Stimulated activated effector memory CD8-positive, alpha-beta T cell treated with anti-CD3 and anti-CD28 coated beads, Interleukin-12 subunit alpha, Interleukin-12 subunit beta, amount 100 ng/mL, for 72 hours (primary cell): ENCODE measurements around the gene SIX5.
A peak's percentile ranks its signal among the peaks of the same experiment; 100 is the strongest.

Source experiments
- ATAC-seq: fragments of 150-1000 bp; cut with Tn5 transposase; 2 replicates; pipeline ENCODE4 v1.10.0; 2021
- DNase-seq, 2 donors: peaks; one replicate each; pipeline ENCODE4 v3.0.0; 2021 to 2022; ENCODE audit warnings: low spot score in 2 of 2
- H3K27ac Mint-ChIP-seq: one replicate; pipeline ENCODE4 v1.8.0; 2022; ENCODE audit warnings: mild to moderate bottlenecking, mixed read lengths
- H3K36me3 Mint-ChIP-seq: one replicate; pipeline ENCODE4 v1.8.0; 2022; ENCODE audit warnings: mild to moderate bottlenecking, mixed read lengths
- H3K4me1 Mint-ChIP-seq: one replicate; pipeline ENCODE4 v1.8.0; 2022; ENCODE audit warnings: mixed read lengths
- H3K4me3 Mint-ChIP-seq: one replicate; pipeline ENCODE4 v1.8.0; 2022; ENCODE audit warnings: mild to moderate bottlenecking, mixed read lengths
- H3K9me3 Mint-ChIP-seq: one replicate; pipeline ENCODE4 v1.8.0; 2022; ENCODE audit warnings: mixed read lengths

Gene SIX5

DNA sequence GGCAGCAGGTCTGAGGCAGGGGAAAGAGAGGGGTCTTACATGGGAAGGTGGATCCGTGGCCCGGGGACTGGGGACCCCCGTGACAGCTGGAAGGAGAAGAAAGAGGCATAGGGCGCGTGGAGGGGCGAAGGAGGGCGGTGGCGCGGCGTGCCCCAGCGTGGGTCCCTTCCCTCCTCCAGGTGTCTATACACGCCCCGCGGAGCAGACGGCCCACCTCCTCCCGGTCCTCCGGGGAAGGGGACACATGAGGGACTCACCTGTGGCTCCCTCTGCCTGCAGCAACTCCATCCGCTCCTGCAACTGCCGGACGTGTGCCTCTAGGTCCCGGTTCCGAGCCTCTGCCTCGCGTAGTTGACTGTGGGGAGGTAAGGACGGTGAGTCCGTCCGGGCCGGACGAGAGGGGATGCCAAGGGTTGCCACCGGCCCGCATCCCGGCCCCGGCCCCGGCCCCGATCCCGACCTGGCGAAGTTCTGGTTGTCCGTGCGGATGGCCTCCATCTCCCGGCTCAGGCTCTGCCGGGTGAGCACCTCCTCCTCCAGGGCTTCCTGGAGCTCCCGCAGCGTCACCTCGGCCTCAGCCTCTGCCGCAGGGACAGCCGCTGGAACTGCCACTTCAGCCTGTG is 2.4 kb upstream of the SIX5 start:
- Mint-ChIP-seq H3K4me1 (peaks cover 23% of the 10 kb centered on the region), H3K4me3 (peak overlapping the region; percentile 90), H3K36me3 (peaks cover 19% of the 10 kb centered on the region), H3K9me3 (no peaks in the 10 kb centered on the region), H3K27ac (no peak overlapping the region)
- ATAC-seq = no peak
- DNase-seq = no peak

DNA sequence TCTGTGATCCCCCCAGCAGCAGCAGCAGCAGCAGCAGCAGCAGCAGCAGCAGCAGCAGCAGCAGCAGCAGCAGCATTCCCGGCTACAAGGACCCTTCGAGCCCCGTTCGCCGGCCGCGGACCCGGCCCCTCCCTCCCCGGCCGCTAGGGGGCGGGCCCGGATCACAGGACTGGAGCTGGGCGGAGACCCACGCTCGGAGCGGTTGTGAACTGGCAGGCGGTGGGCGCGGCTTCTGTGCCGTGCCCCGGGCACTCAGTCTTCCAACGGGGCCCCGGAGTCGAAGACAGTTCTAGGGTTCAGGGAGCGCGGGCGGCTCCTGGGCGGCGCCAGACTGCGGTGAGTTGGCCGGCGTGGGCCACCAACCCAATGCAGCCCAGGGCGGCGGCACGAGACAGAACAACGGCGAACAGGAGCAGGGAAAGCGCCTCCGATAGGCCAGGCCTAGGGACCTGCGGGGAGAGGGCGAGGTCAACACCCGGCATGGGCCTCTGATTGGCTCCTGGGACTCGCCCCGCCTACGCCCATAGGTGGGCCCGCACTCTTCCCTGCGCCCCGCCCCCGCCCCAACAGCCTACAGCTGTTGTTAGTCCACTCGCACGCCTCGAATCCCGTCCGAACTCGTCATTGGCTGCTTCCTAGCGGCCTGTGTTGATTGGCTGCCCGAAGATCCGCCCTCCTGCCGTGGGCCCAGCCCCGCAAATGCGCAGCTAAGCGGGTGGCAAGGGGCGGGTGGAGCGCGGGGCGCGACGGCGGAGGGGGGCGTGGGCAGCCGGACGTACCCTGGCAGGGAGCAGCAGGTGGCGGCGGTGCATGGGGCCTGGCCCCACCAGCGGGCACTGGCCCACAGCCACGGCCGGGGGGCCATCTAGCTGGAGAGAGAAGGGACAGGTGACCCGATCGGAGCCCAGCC is 1.4 kb upstream of the SIX5 start:
- peak; percentile 79 for ATAC-seq
- Mint-ChIP-seq H3K9me3 (no peaks in the 10 kb centered on the region), H3K36me3 (peaks cover 19% of the 10 kb centered on the region), H3K4me3 (peak overlapping the region; percentile 90), H3K27ac (no peak overlapping the region), H3K4me1 (peaks cover 23% of the 10 kb centered on the region)
- peak; percentile 93 to 95 for DNase-seq

DNA sequence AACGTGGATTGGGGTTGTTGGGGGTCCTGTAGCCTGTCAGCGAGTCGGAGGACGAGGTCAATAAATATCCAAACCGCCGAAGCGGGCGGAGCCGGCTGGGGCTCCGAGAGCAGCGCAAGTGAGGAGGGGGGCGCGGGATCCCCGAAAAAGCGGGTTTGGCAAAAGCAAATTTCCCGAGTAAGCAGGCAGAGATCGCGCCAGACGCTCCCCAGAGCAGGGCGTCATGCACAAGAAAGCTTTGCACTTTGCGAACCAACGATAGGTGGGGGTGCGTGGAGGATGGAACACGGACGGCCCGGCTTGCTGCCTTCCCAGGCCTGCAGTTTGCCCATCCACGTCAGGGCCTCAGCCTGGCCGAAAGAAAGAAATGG is 754 bp upstream of the SIX5 start:
- H3K27ac Mint-ChIP-seq = peak overlapping the region; percentile 85
- H3K4me3 Mint-ChIP-seq = peak overlapping the region; percentile 90
- DNase-seq (no peak), ATAC-seq (peak; percentile 63)
- H3K36me3 Mint-ChIP-seq = peaks cover 14% of the 10 kb centered on the region
- H3K9me3 Mint-ChIP-seq = no peaks in the 10 kb centered on the region
- H3K4me1 Mint-ChIP-seq = peaks cover 23% of the 10 kb centered on the region

DNA sequence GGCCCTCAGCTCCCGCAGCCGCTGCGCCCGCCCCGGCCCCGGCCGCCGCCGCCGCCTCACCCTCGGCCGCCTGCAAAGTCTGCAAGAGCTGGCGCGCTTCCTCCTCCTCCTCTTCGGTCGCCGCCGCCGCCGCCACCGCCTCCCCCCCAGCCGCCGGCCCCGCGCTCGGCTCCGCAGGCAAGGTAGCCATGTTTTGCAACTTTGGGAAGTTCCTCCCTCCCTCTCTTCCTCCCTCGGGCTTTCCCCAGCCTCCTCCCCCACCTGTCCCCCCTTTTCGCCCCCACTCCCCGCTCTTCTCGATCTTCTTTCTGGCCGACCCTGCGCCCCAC is 433 bp downstream of the SIX5 start:
- Mint-ChIP-seq H3K27ac (peak overlapping the region; percentile 85), H3K4me1 (peaks cover 23% of the 10 kb centered on the region), H3K36me3 (peaks cover 12% of the 10 kb centered on the region), H3K9me3 (no peaks in the 10 kb centered on the region), H3K4me3 (peak overlapping the region; percentile 90)
- peak in 1 of 2 donors; percentile 49 for DNase-seq
- no peak for ATAC-seq

DNA sequence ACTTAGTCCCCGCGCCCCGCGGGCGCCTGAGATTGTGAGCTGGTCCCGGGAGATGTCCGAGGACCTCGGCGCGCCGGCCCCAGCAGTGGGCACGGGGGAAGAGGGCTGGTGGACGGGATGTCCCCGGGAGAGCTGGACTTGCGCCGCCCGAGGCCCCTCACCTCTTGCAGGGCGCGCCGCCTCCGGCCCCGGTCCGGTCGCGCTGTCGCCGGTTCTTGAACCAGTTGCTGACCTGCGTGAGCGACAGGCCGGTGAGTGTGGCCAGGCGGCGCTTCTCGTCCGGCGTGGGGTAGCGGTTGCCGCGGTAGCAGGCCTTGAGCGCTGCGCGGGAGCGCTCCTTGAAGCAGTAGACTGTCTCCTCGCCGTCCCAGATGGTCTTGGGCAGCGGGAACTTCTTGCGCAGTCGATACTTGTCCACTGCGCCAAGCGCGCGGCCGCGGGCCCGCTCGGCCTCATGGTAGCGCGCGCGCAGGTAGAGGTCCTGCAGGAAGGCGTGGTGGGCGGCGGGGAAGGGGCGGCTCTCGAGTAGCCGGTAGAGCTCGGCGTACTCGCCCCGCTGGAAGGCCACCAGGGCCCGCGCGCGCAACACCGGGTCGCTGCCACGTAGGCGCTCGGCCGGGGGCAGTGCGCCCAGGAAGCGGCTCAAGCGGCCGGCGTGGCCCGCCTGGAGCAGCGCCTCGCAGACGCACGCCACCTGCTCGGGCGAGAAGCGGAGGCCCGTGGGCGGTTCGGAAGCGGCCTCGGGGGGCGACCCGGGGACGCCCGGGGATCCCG is 984 bp downstream of the SIX5 start:
- peak overlapping the region; percentile 90 for H3K4me3 Mint-ChIP-seq
- H3K9me3 Mint-ChIP-seq = no peaks in the 10 kb centered on the region
- no peak overlapping the region for H3K27ac Mint-ChIP-seq
- H3K4me1 Mint-ChIP-seq = peaks cover 23% of the 10 kb centered on the region
- ATAC-seq (no peak), DNase-seq (peak in 1 of 2 donors; percentile 78)
- peaks cover 12% of the 10 kb centered on the region for H3K36me3 Mint-ChIP-seq

DNA sequence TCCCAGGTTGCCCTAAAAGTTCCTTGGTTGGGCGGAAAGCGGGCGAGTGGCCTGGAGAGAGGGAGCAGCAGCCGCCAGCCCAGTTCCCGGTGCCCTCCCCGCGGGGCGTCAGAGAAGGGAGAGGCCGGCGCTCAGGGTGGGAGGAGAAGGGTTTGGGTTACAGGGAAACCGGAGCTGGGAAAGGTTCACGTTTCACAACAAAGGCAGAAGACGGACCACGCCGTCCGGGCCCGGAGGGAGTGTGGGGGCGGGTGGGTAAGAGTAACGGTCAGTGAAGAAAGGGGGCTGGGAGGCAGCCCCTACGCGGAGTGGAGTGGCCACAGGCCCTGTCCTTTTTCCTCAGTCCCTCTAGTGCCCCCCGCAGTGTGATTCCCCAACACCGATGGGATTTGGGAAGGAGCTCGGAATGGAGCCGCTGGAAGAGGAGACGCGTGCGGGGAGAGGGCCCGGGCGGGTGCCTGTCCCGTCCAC is 1.6 kb downstream of the SIX5 start:
- peak overlapping the region; percentile 90 for H3K4me3 Mint-ChIP-seq
- peak overlapping the region; percentile 32 for H3K27ac Mint-ChIP-seq
- peaks cover 23% of the 10 kb centered on the region for H3K4me1 Mint-ChIP-seq
- no peak for DNase-seq
- ATAC-seq = no peak
- H3K36me3 Mint-ChIP-seq = peaks cover 12% of the 10 kb centered on the region
- no peaks in the 10 kb centered on the region for H3K9me3 Mint-ChIP-seq

DNA sequence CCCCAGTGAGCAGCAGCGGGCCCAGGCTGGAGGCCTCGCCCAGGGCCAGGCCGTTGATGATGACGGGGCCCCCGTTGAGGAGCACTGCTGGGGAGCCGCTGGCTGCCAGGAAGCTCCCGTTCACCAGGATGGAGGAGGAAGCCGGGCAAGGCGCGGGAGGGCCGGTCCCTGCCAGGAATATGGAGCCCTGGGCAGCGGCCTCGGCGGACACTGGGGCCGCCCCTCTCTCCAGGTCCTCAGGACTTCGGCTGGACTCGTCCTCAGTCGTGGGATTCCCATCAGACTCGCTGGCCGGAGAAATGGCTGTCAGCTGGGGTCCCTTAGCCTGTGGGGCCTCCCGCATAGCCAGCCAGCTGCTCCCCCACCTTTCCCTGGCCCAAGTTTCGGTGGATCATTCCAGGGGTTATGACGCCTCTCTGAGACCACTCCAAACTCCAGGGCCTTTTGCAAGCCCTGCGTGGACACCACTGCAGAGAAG is 2.1 kb downstream of the SIX5 start:
- DNase-seq = no peak
- peak overlapping the region; percentile 32 for H3K27ac Mint-ChIP-seq
- H3K9me3 Mint-ChIP-seq = no peaks in the 10 kb centered on the region
- peaks cover 12% of the 10 kb centered on the region for H3K36me3 Mint-ChIP-seq
- ATAC-seq = no peak
- H3K4me3 Mint-ChIP-seq = peak overlapping the region; percentile 90
- peaks cover 23% of the 10 kb centered on the region for H3K4me1 Mint-ChIP-seq

DNA sequence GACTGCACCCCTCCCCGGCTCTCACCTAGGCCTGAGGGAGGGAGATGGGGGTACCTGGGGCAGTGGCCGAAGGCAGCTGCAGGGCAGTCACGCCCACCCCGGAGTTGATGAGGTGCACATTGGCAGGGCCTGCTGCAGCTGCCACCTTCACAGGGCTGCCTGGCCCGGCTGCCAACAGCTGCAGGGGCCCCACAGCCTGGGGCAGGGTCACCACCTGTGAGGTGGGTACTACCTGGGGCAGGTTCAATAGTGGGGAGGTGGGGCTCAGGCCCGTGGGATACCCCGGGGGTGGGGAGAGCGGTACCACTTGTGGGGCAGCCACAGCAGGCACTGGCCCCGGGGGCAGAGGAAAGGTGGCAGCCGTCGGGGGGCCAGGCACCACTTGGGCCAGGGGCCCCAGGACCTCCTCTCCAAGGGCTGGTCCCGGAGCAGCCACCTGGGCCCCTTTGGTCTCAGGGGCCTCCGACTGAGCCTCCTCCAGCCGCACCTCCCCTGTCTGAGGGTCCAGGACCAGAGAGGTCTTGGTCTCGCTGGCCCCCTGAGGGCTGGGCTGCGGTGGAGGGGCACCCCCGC is 2.7 kb downstream of the SIX5 start:
- DNase-seq = no peak
- peaks cover 23% of the 10 kb centered on the region for H3K4me1 Mint-ChIP-seq
- no peak for ATAC-seq
- no peak overlapping the region for H3K4me3 Mint-ChIP-seq
- no peaks in the 10 kb centered on the region for H3K9me3 Mint-ChIP-seq
- peaks cover 12% of the 10 kb centered on the region for H3K36me3 Mint-ChIP-seq
- no peak overlapping the region for H3K27ac Mint-ChIP-seq

DNA sequence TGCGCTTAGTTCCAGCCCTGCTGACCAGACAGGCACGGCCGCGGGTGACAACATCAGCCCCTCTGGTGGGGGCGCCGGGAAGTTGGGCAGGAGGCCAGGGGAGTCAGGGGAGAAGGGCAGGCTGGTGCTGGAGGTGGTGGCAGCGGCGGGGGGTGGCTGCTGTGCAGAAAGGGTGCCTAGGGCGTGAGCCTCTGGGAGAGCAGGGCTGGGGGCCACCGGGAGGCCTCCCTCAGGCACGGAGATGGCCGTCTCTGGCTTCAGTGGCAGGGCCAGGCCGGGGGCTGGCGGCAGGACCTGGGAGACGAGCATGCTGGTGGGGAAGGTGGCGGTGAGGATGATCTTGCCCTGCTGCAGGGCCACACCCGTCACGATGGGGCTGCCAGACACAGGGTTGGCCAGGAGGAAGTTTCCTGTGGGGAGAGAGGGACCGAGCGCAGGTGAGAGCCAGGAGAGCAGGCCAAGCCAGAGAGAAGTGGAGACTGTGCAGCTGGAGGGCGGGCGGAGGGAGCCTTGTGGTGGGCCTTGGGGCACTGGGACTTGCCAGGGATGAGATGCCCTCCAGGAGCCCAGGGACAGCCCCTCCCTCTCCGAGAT is 3.3 kb downstream of the SIX5 start:
- no peaks in the 10 kb centered on the region for H3K9me3 Mint-ChIP-seq
- no peak overlapping the region for H3K27ac Mint-ChIP-seq
- no peak for ATAC-seq
- H3K36me3 Mint-ChIP-seq = peaks cover 12% of the 10 kb centered on the region
- no peak for DNase-seq
- peaks cover 17% of the 10 kb centered on the region for H3K4me1 Mint-ChIP-seq
- H3K4me3 Mint-ChIP-seq = no peak overlapping the region

DNA sequence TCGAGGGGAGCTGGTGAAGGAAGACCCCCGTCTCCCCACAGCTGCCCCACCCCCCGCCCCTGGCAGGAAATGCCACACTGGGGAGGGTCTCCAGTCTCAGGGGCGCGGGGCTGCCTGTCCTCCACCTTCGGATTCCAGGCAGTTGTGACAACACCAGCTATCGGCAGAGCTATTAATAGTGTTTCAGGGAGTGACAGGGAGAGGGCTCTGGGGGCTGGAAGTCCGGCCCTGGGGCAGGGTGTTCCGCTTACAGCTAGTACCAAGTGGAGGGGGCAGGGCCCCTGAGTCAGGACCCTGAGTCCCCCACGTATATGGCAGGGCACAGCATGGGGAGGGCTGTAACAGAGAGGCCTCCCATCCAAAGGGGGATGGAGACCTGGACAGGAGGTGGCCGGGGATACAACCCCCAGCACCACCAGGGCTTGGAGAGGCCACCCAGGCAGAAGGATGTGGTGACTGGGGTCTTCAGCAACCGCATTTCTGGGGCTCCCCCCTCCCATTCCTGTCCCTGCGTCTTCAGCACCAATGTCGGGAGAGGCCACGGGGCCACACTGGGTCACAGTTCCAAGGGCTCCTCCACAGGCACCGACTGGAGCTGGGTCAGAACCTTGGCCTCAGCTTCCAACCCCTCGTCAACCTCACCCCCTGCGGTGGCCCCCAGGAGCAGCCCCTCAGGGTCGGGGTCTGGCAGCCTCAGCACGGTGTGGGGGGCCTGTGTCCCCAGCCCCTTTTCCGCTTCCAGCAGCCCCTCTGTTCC is 3.9 kb downstream of the SIX5 start:
- no peaks in the 10 kb centered on the region for H3K9me3 Mint-ChIP-seq
- H3K27ac Mint-ChIP-seq = peak overlapping the region; percentile 40
- peaks cover 10% of the 10 kb centered on the region for H3K4me1 Mint-ChIP-seq
- DNase-seq (no peak), ATAC-seq (no peak)
- H3K4me3 Mint-ChIP-seq = no peak overlapping the region
- peaks cover 12% of the 10 kb centered on the region for H3K36me3 Mint-ChIP-seq

DNA sequence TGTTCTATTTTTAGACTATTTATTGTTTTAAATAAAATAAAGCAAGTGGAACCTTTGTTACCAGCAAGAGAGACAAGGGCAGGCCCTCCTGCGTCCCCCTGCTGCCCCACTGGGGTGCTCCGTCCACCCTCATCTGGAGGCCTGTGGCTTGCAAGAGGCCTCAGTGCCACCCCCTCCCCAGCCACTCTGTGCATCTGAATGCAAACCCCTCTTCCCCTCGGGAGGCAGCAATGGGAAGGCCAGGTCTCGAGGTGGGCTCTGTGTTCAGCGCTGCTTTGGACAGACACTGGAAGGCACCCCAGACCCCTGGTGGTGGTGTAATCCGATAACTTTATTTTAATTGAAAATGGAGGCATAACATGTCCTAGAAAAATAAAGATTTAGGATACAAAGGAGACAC is 4.6 kb downstream of the SIX5 start:
- no peaks in the 10 kb centered on the region for H3K9me3 Mint-ChIP-seq
- peaks cover 6% of the 10 kb centered on the region for H3K36me3 Mint-ChIP-seq
- peak overlapping the region; percentile 40 for H3K27ac Mint-ChIP-seq
- DNase-seq = no peak
- peaks cover 7% of the 10 kb centered on the region for H3K4me1 Mint-ChIP-seq
- no peak overlapping the region for H3K4me3 Mint-ChIP-seq
- ATAC-seq = no peak

DNA sequence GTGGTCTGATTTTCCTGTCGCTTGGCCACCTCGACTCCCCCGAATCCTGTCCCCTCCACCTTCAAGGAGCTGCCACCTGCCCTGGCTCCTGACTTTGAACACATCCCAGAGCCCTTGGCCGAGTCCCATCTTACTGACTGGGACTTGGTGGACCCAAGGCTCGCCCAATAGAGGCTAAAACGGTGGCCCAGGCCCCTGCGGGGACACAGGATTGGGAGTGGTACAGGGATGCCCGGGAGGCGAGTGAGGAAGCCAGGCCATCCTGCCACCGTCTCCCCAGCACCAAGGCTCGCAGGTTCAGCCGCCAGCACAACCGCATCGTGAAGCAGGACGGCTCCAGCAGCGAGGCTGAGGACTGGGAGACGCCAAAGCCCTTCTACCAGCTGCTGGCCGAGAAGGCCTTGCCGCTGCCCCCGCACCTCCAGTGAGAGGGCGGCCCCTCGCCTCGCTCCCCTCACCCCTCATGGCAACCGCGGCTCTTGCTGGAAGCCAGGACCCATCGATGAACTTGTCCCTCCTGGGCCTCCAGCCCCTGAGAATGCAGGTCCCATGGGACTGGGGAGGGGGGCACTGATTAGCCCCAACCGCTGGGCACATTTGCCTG is 5.3 kb downstream of the SIX5 start:
- Mint-ChIP-seq H3K4me1 (peaks cover under 1% of the 10 kb centered on the region), H3K4me3 (no peak overlapping the region), H3K27ac (no peak overlapping the region), H3K9me3 (no peaks in the 10 kb centered on the region), H3K36me3 (no peaks in the 10 kb centered on the region)
- ATAC-seq (no peak), DNase-seq (no peak)

DNA sequence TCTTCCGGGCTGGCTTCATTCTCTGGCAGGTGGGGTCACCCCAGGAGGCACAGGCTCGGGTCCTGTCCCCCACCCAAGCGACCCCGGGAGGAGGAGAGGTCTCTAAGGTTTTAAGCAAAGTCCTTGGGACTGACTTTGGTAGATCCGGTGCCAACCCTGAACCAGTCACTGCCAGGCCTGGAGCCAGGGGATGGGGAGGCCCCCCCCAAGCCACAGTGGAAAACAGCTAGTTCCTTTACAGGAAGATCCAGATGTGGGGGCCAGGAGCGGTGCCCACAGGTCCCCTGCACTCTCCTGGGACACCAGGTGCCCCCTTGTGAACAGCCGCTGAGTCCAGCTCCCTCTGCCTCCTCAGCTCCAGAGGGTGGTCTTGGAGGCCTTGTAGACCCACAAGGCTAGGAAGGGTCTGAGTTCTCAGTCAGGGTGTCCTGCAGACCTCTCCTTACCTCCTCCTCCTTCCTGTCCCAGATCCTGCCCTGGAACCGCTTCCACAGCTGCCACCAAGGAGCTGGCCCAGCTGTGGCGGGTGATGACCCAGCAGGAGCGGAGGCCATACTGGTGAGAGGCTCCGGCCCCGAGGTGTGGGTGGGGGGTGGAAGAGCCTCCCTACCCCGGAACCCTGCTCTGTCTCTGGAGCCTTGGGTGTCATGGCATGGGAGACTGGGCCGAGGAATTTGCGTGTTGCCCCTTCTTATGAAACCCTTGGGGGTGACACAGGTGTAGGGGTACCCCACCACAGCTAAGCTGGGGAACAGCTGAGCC is 6.0 kb downstream of the SIX5 start:
- Mint-ChIP-seq H3K4me3 (no peak overlapping the region), H3K4me1 (no peaks in the 10 kb centered on the region), H3K36me3 (no peaks in the 10 kb centered on the region), H3K9me3 (no peaks in the 10 kb centered on the region), H3K27ac (no peak overlapping the region)
- no peak for ATAC-seq
- no peak for DNase-seq
